ENCODE data around the gene GSG1L.

Gene GSG1L

DNA sequence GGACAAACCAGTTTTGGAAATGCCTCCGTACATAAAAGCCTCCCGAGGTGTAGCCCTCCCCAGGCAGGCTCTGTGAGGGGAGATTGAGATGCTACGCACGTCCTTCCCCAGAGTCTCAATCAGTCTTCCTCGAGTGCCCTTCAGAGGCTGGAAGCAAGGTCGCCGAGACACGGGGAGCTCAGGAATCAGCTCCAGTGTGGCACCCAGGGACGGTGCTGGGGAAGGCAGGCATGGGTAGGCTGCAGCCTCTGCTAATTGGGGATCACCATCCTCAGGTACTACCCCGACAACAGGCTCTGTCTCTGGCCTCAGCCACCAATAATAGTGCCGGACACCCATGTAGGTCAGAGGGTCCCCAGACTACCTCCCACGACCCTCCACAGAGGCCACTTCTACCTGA lies 28.1 kb upstream of the GSG1L start:
- DNase-seq (ENCODE audit: low read depth): no peak

DNA sequence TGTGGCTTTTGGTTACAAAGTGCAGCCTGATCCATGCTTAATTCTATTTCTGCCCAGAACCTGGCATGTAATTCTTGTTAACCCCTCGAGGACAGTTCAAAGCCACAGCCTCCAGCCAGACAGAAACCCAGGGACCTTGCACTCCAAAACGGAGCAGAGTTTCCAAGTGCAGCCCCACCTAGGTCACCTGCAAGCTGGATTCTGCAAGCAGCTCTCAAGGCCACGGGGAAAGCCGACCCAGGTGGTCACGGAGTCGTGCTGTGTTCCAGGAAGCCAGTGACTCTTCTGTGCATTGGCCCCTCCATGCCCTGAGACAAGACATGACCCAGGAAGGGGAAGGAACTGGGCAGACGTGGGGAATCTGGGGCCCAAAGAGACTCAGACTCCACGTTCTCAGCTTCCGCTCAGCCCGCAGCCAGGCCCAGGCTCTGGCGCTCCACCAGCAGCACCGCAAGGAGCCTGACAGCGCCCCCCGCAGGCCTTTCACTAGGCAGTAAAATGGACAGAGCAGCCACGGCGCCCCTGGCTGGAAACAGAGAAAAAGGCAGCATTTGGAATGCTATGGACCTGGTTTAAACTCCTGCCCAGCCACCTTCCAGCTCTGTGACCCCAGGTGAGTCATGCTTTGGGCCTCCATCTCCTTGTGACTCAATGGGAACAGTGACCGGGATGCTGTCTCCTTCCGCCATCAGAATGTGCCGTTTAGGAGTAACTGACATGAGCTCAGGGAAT lies 27.3 kb upstream of the GSG1L start:
- no peak for DNase-seq (ENCODE audit: low read depth)

DNA sequence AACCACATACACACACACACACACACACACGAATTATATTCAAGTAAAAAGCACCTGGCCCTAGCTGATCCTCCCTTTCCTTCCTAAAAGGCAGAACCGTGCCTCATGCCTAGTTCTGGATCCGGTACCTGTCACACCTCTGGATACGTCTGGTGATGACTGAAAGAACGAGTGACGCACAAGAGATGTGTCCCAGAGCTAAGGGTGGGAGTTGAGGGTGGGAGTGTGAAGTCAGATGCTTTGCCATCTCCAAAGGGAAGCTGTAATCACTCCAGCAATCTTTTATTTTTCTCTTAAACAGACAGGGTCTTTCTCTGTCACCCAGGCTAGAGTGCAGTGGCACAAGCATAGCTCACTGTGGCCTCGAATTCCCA lies 26.5 kb upstream of the GSG1L start:
- DNase-seq (ENCODE audit: low read depth): no peak

DNA sequence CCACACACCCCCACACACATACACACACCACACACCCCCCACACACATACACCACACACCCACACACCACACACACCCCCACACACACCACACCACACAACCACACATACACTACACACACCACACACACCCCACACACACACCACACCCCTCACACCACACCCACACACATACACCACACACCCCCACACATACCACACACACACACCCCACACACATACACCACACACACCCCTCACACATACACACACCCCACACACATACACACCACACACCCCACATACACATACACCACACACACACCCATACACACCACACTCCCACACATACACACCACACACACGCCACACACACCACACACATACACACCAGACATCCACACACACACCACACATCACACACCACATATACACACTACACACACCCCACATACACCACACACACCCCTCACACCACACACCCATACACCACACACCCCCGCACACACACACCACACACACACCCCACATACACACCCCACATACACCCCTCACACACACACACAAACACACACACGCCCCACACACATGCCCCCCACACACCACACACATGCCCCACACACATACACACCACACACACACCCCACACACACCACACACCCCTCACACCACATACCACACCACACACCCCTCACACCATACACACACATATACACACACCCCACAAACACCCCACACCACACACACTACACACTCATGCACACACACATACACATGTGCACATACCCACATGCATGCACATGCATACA lies 25.9 kb upstream of the GSG1L start:
- no peak for DNase-seq (ENCODE audit: low read depth)

DNA sequence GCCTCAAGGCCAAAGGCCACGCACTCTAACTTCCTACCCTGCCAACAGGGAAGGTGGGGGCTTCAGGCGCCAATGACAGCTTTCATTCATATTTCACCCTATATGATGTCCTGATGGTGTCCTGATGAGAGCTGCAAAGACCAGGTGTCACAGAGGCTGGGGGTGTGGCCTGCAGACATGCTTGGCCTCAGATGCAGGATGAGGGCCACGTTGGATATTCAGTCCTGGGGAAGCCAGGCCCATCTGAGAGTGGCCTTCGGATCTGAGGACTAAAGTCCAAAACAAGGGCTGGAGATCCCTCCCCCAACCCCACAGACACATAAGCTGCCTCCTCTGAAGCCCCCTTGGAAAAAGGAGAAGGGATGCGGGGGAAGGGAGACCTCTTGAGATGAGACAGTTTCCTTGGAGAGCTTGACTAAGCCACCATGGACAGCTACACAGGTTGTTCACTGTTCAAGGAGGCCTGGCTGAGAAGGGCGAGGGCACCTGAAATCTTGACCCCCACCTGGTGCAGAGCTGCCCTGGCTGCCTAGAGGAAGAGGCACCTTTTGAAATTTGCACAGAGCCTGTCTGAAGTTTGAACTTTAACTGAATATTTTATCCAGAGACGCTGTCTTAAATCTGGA lies 24.3 kb upstream of the GSG1L start:
- DNase-seq (ENCODE audit: low read depth): no peak

DNA sequence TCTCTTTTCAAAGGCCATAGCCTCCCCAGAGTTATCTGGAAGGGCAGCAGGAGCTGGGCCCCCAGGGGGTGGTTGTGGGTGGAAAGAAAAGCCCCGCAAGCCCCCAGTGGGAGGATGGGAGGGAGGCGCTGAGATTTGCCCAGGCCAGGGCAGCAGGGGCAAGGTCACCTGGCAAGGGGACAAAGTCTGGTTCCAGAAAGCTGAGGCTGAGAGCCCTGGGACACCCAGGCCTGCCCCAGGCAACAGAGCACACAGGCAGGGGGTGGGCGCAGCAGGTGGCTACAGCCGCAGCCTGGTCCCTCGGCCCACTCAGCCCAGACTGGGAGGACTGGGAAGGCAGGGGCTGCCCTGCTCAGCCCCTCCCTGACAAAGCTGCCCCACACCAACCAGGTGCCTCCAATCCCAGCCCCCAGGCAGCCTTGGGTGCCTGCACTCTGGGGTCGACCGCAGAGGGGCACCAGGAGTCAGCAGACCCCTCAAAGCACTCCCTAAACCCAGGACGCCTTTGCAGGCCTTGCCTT lies 23.7 kb upstream of the GSG1L start:
- DNase-seq (ENCODE audit: low read depth): no peak

DNA sequence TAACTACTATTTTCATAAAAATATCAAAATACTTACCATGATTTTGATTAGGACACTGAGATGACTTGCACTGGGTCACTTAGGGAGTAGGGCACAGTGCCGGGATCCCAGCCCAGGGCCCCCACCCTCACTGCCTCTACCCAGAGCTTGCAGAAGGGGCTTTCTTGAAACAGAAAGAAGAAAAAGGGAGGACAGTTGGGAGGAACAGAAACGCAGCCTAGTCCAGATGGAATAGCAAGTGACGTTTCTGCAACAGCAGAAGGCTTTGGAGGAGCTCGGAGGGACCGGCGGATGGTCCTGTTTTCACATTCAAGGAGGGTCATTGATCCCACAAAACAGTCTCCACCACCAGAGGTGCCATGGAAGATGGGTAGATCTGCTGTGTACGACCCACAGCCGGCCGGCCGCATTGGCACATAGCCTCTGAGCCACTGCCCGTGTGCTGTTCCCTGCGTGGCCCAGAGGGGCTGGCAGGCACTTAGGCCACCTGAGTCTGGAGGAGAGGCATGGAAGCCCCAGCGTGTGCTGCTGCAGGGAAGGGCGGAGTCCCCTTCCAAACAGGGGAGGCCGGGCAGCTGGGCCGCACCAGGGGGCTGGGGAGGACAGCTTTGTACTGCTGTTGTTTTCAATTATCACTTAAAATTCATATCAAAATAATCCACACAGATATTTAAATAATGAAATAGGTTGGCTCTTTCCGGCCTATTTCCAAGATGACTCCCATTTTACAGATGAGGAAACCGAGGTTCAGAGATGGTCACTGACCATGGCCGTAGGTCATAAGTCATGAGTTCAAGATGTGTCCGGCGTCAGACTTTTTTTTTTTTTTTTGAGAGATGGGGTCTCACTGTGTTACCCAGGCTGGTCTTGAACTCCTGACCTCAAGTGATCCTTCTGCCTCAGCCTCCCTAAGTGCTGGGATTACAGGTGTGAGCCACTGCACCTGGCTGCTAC lies 22.9 kb upstream of the GSG1L start:
- no peak for DNase-seq (ENCODE audit: low read depth)

DNA sequence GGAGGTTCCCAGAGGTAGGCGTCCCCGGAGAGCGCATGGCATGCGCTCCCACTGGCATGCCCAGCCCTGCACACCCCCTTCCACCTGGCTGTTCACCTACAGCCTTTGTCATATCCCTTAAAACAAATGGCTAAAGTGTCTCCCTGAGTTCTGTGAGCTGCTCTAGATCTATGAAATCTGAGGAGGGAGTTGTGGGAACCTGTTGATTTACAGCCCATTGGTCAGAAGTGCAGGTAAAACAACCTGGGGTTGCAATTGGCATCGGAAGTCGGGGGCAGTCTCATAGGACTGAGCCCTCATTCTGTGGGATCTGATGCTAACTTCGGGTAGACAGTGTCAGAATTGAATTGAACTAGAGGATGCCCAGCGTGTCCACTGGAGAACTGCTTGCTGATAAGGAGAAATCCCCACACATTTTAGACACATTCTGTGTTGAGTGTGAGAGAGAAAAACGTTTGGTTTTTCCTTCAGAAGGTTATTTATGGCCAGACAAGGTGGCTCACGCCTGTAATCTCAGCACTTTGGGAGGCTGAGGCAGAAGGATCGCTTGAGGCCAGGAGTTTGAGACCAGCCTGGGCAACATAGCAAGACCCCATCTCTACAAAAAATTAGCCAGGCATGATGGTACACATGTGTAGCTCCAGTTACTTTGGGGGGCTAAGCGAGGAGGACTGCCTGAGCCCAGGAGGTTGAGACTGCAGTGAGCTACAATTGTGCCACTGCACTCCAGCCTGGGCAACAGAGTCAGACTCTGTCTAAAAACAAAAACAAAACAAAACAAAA lies 22.1 kb upstream of the GSG1L start:
- DNase-seq (ENCODE audit: low read depth): no peak

DNA sequence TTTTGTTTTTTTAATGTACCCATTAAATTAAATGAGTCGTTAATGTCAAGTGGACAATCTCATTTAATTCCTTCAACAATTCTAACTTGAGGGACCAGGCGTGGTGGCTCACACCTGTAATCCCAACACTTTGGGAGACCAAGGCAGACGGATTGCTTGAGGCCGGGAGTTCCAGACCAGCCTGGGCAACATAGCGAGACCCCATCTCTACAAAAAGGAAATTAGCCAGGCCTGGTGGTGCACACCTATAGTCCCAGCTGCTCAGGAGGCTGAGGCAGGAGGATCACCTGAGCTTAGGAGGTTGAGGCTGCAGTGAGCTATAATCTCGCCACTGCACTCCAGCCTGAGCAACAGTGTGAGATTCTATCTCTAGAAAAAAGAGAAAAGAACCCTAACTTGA lies 20.7 kb upstream of the GSG1L start:
- no peak for DNase-seq (ENCODE audit: low read depth)

DNA sequence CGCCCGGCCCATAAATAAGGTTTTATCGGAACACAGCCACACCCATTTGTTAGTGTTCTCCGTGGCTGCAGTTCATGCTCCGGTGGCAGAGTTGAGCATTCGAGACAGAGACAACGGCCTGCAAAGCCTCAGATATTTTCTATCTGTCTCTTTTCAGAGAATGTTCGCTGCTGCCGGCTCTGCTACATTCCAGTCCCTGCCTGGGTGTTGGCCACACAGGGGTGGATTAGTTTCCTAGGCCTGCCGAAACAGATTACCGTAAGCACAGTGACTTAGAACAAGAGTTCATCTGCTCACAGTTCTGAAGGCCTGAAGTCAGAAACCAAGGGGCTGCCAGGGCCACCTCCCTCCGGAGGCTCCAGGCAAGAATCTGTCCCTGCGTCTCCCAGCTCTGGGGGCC lies 19.1 kb upstream of the GSG1L start:
- DNase-seq (ENCODE audit: low read depth): no peak

DNA sequence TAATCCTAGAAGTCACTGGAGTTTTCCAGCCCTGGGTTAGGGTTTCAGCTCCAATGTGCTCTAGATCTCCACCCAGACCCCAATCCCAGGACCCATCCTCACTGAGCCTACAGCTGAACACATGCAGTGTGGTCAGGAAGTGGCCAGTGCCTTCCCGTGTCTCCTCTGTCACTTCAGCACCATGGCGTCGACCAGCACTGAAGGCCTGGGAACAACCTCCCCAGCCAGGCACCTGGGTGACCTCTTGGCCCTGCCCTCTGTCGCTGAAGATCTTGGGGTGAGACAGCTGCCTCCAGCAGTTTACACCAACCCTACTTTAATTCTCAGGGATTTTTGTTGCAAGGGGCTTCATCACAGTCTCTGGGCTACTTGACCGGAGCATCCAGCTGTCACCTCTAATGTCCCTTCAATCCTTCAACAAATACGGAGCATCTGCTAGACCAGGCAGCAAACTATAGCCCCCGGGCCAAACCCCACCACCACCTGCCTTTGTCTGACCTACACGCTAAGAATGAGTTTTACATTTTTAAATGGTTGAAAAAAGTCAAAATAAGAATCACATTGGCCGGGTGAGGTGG lies 18.0 kb upstream of the GSG1L start:
- DNase-seq (ENCODE audit: low read depth): no peak

DNA sequence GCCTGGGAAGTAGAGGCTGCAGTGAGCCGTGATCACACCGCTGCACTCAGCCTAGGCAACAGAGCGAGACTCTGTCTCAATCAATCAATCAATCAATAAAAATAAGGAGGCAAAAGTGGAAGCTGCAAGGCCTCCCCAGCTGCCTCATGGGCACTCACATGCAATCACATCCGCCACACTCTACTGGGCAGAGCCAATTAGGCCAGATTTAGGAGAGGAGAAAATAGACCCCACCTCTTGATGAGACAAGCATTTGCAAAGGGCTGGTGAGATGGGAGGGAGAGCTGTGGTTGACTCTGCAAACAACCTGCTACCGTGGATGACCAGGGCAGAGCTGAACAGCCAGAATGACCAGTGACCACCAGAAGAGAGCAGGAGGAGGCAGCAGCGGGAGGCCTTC lies 14.7 kb upstream of the GSG1L start:
- no peak for DNase-seq (ENCODE audit: low read depth)

DNA sequence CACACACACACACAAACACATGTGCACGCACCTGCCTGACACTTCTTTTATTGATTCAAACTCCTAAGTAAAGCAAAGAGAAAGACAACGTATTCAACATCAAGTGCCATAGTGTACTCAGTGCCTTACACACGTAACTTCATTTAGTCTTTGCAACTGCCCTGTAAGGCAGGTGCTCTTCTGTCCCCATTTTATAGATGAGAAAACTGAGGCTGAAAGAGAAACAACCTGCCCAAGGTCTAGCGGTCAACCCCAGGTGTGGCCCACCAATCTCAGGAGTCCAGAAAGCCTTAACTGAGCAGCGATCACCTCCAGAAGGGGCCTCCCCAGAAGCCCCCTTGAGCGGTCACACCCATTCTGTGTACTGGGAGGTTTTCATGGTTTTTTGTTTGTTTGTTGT lies 10.3 kb upstream of the GSG1L start:
- DNase-seq (ENCODE audit: low read depth): no peak

DNA sequence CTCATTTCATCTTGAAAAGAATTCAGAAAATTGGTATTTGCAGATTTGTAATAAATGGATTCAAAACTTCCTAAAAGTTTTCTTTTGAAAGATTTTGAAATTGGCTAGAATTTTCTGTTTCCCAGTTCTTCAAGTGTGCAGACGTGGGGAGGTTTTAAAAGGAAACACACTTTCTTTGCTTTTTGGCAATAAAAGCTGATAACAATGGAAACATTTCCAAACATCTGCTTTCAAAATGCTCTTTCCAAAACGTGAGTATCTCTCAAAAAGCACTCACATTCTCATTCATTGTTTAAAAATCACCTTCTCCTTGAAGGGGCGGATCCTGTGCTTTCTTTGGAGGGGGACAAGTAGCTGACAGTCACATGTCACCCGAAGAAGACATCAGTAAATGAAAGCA lies 8.6 kb upstream of the GSG1L start:
- DNase-seq (ENCODE audit: low read depth): no peak

DNA sequence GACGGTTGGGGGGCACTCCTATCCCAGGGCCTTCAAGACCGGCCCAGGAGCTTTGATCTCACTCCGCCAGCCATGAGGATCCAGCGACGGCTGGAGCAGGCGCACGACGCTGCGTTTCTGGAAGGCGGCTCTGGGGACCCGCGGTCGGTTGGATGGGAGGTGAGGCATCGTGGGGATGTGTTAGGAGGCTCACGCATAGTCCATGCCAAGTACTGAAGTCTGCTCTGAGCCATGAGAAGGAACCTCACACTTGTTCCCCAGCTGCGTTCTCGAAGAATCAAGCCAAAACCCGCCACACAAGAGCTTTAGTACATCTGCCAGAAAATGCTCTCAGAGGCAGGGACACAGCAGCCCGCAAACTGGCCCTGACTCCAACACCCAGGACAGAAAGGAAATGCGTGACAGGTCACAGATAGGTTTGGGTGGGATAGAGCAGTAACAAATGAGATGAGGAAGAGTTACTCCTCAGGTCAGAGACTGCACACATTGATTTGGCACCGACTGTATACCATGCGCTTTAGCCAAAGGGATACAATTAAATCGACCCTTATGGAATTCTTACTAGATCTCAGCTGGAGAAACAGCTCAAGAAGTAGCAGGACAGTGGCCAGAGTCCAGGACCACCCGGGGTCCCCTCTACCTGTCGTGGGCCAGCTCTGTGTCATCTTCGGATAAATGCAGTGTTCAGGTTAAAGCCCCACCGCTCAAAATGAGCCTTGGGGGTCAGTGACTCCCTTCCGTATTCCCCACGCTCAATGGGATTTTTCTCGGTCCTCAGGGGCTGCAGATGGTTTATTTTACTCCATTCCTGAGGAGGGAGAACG lies 6.7 kb upstream of the GSG1L start:
- DNase-seq (ENCODE audit: low read depth): no peak

DNA sequence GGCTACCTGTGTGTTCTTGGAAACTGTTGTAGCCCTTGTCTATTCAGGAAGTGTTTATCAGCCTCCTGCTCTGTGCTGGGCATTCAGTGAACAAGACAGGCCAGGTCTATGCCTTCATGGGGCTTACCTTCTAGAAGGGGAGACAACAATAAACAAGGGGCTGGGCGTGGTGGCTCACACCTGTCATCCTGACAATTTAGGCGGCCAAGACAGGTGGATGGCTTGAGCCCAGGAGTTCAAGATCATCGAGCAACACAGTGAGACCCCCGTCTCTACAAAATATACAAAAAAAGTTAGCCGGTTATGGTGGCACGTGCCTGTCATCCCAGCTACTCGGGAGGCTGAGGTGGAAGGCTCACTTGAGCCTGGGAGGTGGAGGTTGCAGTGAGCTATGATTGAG lies 5.5 kb upstream of the GSG1L start:
- DNase-seq (ENCODE audit: low read depth): no peak

DNA sequence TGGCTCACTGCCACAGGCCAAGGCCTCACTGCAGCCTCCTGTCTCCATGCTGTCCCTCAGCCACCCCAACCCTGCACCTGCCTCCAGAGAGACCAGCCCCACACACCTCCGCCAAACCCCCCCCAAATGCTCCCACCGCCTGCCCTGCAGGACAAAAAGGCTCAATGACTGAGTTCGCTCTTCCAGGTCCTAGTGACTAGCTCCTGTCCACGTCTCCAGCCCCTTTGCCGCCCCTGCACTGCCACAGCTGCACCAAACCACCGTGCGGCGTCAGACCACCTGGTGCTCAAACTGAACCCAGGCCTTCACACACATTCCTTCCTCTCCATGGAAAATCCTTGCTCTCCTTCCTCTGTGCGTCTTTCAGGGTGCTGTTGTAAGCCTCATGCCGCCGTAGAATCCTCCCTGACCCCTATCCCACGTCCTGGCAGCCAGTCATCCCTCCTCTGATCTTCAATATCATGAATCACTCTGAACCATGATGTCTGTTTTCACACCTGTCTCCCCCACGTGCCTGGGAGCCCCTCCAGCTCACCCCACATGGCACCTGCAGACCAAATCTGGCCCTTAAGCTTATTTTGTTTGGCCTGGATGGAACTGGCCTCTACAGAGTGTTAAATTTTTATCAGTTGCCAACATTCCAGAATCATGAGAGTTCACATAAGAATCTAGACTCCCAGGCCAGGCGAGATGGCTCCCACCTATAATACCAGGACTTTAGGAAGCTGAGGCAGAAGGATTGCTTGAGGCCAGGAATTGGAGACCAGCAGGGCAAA lies 4.3 kb upstream of the GSG1L start:
- no peak for DNase-seq (ENCODE audit: low read depth)

DNA sequence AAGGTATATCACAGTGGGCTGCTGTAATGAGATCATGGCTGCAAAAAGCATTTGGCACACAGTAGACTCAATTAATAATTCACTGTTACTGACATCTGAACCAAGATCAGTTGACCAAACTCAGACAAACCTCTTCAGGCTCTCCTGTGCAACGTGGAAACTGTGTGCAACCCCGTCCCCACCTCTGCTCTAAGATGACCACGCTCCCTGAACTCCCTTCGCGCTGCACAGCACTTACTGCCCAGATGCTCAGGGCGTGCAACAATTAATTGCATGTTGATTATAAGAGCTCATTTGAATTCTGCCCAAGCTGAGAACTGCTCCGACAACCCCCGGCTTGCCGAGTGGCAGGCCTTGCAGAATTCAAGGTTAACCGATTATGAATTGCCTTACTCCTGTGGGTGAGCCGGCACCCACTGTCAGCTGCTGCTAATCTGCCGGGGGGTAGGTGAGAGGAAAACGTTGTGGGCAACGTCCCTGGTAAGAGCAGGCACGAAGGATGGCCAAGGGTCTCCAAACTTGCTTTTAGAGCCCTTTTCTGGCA lies 1.3 kb upstream of the GSG1L start:
- no peak for DNase-seq (ENCODE audit: low read depth)

DNA sequence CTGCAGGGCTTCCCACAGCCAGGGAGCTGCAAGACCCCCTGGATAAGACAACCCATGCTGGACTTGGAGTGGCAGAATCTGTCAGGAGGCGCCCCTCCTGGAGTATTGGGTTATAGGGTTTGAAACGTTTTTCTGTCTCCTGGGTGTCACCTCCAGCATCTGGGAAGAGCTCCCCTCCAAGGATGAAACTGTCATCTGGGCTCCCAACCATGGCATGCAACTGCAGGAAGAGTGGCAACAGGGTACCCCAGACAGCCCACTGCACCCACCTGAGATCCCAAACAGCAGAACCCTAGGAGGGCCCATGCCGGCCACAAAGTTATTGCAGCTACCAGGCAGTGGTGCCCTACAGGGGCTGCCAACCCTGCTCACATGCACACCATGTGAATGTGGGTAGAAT lies 636 bp upstream of the GSG1L start:
- no peak for DNase-seq (ENCODE audit: low read depth)

Data from stimulated activated CD8-positive, alpha-beta memory T cell treated with anti-CD3 and anti-CD28 coated beads, Interleukin-12 subunit alpha, Interleukin-12 subunit beta, amount 100 ng/mL, for 4 hours (primary cell).